Stimulated activated naive CD8-positive, alpha-beta T cell treated with anti-CD3 and anti-CD28 coated beads, Interleukin-15, Interleukin-2, amounts not matched to agents 100 ng/mL and 50 ng/mL, for 24 hours (primary cell): ENCODE results near the gene CFAP58.

Source experiments
- H3K27ac Mint-ChIP-seq: one replicate; pipeline ENCODE4 v1.8.0; 2021; ENCODE audit warnings: mild to moderate bottlenecking, mixed read lengths
- H3K27me3 Mint-ChIP-seq: one replicate; pipeline ENCODE4 v1.8.0; 2021; ENCODE audit warnings: mixed read lengths
- H3K36me3 Mint-ChIP-seq: one replicate; pipeline ENCODE4 v1.8.0; 2021; ENCODE audit warnings: low read depth, mixed read lengths
- H3K4me1 Mint-ChIP-seq: one replicate; pipeline ENCODE4 v1.8.0; 2021; ENCODE audit warnings: low read depth, mixed read lengths
- H3K4me3 Mint-ChIP-seq: one replicate; pipeline ENCODE4 v1.8.0; 2021; ENCODE audit warnings: mild to moderate bottlenecking, mixed read lengths
- H3K9me3 Mint-ChIP-seq: one replicate; pipeline ENCODE4 v1.8.0; 2021; ENCODE audit warnings: mixed read lengths

The CFAP58 gene

DNA sequence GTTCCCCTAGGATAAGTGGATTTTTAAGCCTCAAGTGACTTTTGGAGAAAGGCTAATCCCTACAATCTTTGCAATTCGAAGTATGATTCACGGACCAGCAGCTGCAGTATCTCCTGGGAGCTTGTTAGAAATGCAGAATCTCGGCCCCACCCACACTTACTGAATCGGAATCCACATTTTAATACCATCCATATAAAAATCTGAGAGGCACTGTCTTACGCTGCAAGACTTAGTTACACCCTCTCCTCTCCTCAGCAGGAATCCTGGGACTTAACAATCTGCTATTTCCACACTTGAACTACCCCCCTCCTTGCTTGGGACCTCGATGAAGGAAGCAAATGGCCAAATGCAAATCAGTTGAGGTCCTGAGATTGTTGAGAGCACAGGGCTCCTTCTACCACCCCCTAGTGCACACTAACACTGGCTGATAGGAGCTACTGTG lies 36.3 kb upstream of the CFAP58 start:
- Mint-ChIP-seq H3K9me3 (no peaks in the 10 kb centered on the region), H3K4me1 (peaks cover 54% of the 10 kb centered on the region), H3K27me3 (no peaks in the 10 kb centered on the region), H3K36me3 (peaks cover 45% of the 10 kb centered on the region), H3K4me3 (no peak overlapping the region), H3K27ac (no peak overlapping the region)

GRCh38 chr10:104317726-104318299 lies 35.8 kb upstream of the CFAP58 start:
- Mint-ChIP-seq H3K9me3 (no peaks in the 10 kb centered on the region), H3K36me3 (peaks cover 39% of the 10 kb centered on the region), H3K4me3 (no peak overlapping the region), H3K4me1 (peaks cover 57% of the 10 kb centered on the region), H3K27me3 (no peaks in the 10 kb centered on the region), H3K27ac (no peak overlapping the region)

DNA sequence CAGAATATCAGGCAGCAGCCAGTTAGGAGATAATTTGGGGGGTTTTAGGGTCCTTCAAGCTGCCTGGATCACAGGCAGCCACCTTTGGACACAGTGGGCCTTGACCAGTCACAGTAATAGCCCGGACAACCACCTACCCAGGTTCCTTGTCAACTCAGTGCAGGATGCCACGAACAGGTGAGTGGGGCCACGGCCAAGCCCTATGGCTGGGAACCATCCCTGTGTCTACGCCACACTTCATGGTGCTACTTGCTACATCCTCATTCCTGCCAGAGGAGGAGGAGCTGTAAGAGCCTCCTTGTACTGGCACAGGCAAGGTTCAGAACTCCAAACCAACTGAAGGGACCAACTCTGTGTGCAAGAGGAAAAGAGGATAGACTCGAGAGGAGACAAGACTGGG lies 35.3 kb upstream of the CFAP58 start:
- peak overlapping the region; percentile 45 for H3K27ac Mint-ChIP-seq
- no peaks in the 10 kb centered on the region for H3K9me3 Mint-ChIP-seq
- peaks cover 34% of the 10 kb centered on the region for H3K36me3 Mint-ChIP-seq
- no peak overlapping the region for H3K4me3 Mint-ChIP-seq
- peaks cover 62% of the 10 kb centered on the region for H3K4me1 Mint-ChIP-seq
- H3K27me3 Mint-ChIP-seq = no peaks in the 10 kb centered on the region

DNA sequence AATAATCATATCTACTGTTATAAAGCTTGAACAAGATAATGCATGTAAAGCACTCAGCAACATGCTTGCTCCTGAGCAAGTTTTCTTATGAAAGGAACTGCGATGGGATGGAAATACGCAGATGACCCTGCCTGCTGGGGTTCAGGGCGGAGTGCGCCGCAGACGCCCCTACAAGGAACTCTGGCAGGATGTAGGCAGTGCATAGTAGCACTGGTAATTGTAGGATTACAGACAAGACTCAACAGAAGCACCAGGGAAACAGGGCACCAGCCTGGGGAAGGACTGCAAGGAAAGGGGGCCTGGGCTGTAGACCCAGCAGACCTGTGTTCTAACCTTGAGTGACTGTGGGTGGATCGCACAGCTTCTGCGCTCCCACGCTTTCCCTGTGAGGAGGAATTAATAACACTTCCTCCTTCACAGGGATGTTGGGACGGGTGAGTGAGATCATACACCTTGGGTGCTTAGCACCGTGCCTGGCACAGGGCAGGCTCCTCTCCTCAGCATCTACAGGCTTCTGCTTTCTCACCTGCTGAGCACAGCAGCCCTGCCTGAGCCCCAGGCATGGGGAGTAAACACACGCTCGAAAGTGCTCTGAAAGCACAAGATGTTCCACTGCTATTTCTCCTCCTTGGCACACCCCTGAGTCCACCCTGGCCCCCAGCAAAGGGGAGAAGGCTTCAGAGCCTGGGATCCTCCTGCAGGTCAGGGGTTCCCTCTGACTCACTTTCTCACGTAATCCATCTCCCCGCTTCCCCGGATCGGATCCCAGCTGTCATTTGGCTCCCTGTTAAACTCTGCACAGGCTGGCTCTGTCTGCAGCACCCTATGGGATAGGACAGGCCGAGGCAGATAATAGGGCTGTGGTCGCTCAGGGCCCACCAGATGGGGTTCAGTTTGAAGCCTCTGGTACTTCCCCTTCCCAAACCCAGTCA lies 34.6 kb upstream of the CFAP58 start:
- peak overlapping the region; percentile 45 for H3K27ac Mint-ChIP-seq
- H3K36me3 Mint-ChIP-seq = peaks cover 27% of the 10 kb centered on the region
- no peaks in the 10 kb centered on the region for H3K9me3 Mint-ChIP-seq
- peaks cover 69% of the 10 kb centered on the region for H3K4me1 Mint-ChIP-seq
- H3K27me3 Mint-ChIP-seq = no peaks in the 10 kb centered on the region
- H3K4me3 Mint-ChIP-seq = no peak overlapping the region

- H3K36me3 Mint-ChIP-seq = peaks cover 23% of the 10 kb centered on the region
These were observed 32.4 kb upstream of the CFAP58 start for GRCh38 chr10:104321226-104321625.

GRCh38 chr10:104321725-104322415 lies 31.8 kb upstream of the CFAP58 start:
- Mint-ChIP-seq H3K36me3 (peaks cover 22% of the 10 kb centered on the region), H3K27me3 (no peaks in the 10 kb centered on the region), H3K4me1 (peaks cover 97% of the 10 kb centered on the region), H3K4me3 (peak overlapping the region; percentile 41), H3K9me3 (no peaks in the 10 kb centered on the region), H3K27ac (peak overlapping the region; percentile 77)

More at GRCh38 chr10:104321226-104321625, 32.4 kb upstream of the CFAP58 start:
- H3K27me3 Mint-ChIP-seq = no peaks in the 10 kb centered on the region
- no peak overlapping the region for H3K27ac Mint-ChIP-seq
- H3K9me3 Mint-ChIP-seq = no peaks in the 10 kb centered on the region
- no peak overlapping the region for H3K4me3 Mint-ChIP-seq
- peaks cover 91% of the 10 kb centered on the region for H3K4me1 Mint-ChIP-seq

- H3K4me3 Mint-ChIP-seq = peak overlapping the region; percentile 41
- H3K4me1 Mint-ChIP-seq = peaks cover 99% of the 10 kb centered on the region
- peak overlapping the region; percentile 77 for H3K27ac Mint-ChIP-seq
- H3K27me3 Mint-ChIP-seq = no peaks in the 10 kb centered on the region
- peaks cover 25% of the 10 kb centered on the region for H3K36me3 Mint-ChIP-seq
- H3K9me3 Mint-ChIP-seq = no peaks in the 10 kb centered on the region
These were observed 31.2 kb upstream of the CFAP58 start for GRCh38 chr10:104322416-104322782.

- H3K4me3 Mint-ChIP-seq = peak overlapping the region; percentile 41
- H3K27ac Mint-ChIP-seq = peak overlapping the region; percentile 77
- H3K36me3 Mint-ChIP-seq = peaks cover 26% of the 10 kb centered on the region
- H3K9me3 Mint-ChIP-seq = no peaks in the 10 kb centered on the region
- no peaks in the 10 kb centered on the region for H3K27me3 Mint-ChIP-seq
- H3K4me1 Mint-ChIP-seq = peaks cover 99% of the 10 kb centered on the region
These were observed 30.5 kb upstream of the CFAP58 start for GRCh38 chr10:104323085-104323484.

GRCh38 chr10:104323760-104324201 lies 29.9 kb upstream of the CFAP58 start:
- no peaks in the 10 kb centered on the region for H3K9me3 Mint-ChIP-seq
- H3K4me3 Mint-ChIP-seq = peak overlapping the region; percentile 43
- H3K36me3 Mint-ChIP-seq = peaks cover 21% of the 10 kb centered on the region
- peak overlapping the region; percentile 86 for H3K27ac Mint-ChIP-seq
- H3K27me3 Mint-ChIP-seq = no peaks in the 10 kb centered on the region
- peaks cover 99% of the 10 kb centered on the region for H3K4me1 Mint-ChIP-seq

DNA sequence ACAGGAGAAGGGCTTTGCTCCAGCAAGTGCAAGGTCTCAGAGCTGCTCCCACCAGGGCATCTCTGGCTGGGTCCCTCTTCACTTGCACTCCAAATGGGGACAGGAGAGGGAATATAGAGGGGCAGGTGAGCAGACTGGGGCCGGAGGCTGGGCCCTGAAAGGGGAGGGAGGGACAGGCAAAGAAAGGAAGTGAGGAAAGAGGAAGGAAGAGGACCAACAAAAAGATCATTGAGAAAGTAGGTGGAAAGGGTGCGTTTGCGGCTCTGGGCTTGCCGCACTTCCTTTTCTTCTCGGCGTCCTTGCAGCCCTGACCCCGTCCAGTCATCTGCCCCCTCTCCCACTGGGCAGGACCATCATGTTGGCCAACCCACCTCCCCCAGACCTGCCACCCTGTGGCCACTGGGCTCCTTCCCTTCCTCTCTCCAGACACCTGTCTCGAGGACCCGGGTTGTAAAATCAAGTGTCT lies 29.4 kb upstream of the CFAP58 start:
- H3K9me3 Mint-ChIP-seq = no peaks in the 10 kb centered on the region
- peaks cover 99% of the 10 kb centered on the region for H3K4me1 Mint-ChIP-seq
- peaks cover 20% of the 10 kb centered on the region for H3K36me3 Mint-ChIP-seq

GRCh38 chr10:104324931-104325330 lies 28.7 kb upstream of the CFAP58 start:
- H3K4me1 Mint-ChIP-seq = peaks cover 99% of the 10 kb centered on the region
- H3K36me3 Mint-ChIP-seq = peaks cover 20% of the 10 kb centered on the region
- no peaks in the 10 kb centered on the region for H3K27me3 Mint-ChIP-seq
- H3K27ac Mint-ChIP-seq = peak overlapping the region; percentile 86
- peak overlapping the region; percentile 43 for H3K4me3 Mint-ChIP-seq
- no peaks in the 10 kb centered on the region for H3K9me3 Mint-ChIP-seq

More for the DNA sequence above, 29.4 kb upstream of the CFAP58 start:
- no peaks in the 10 kb centered on the region for H3K27me3 Mint-ChIP-seq
- H3K27ac Mint-ChIP-seq = peak overlapping the region; percentile 86
- H3K4me3 Mint-ChIP-seq = peak overlapping the region; percentile 43

- Mint-ChIP-seq H3K27ac (peak overlapping the region; percentile 94), H3K27me3 (no peaks in the 10 kb centered on the region), H3K4me3 (peak overlapping the region; percentile 79), H3K36me3 (peaks cover 22% of the 10 kb centered on the region), H3K4me1 (peaks cover 99% of the 10 kb centered on the region), H3K9me3 (no peaks in the 10 kb centered on the region)
These were observed 27.9 kb upstream of the CFAP58 start for GRCh38 chr10:104325436-104326435.

DNA sequence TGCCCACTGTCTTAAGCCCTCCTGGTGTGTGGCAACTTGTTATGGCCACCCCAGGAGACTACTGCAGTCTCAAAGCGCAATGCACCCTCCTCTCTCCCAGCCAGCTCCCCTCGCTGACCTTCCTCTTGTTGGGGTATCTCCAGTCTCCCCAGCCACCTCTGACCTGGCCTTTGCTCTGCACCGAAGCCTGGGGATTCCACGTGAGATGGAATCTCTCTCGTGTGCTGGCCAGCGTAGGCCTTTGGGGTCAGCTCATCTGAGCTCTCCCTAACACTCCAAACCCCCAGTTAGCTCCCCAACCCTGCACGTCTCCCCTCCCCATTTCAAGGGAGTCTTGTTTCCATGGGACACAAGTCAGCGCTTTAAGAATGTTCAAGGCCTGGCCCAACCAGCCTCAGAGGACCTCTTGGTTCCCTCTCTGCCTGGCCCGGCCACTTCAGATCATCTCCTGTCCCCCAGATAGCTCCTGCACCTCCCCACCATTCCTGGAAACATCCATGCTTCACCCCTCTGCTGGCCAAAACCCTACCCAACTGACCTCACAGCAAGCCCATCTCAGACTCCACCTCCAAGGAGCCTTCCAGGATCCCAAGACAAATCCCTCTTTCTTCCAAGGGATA lies 26.5 kb upstream of the CFAP58 start:
- Mint-ChIP-seq H3K4me1 (peaks cover 100% of the 10 kb centered on the region), H3K27me3 (no peaks in the 10 kb centered on the region), H3K36me3 (peaks cover 28% of the 10 kb centered on the region), H3K4me3 (peak overlapping the region; percentile 79), H3K27ac (peak overlapping the region; percentile 94), H3K9me3 (no peaks in the 10 kb centered on the region)
